NCI-H748 (cell line): Measurements from ENCODE around the gene TTPAL.
"Not testable (repeated sequence)": the region's sequence is repeated elsewhere in the genome, so short reads cannot be mapped to it uniquely, and the experiment has no call there.

Experiments used
- DNase-seq: peaks from one replicate; lab custom pipeline; 2025; ENCODE audit not compliant: unreplicated experiment; lab: John Stamatoyannopoulos, UW

TTPAL gene

DNA sequence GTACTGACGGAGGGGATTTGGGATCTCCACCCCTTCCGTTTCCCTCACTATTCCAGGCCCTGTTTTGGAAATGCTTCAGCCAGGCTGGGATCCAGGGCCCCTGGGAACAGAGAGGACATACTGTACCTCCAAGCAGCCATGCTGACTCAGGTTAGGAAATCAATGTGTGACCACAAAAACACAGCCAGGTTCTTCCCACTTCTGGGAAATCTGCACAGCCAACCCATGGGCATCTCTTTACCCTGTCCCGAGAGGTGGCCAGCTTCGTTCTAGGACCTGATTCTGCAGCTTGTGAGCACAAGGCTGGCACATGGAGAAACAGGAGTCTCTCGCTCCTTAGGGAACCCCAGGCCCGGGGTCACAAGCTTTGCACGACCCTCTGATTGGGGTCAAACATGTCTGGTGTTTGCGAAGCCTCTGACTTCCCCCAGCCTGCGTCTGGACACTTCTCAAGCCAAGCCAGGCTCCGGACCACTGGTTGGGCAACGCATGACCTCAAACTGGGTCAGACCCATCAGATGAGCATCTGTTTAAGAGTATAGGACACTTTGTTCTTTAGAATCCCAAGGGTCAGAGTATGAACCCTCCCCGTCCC, 8.3 kb upstream of the TTPAL start:
- DNase-seq = no peak

DNA sequence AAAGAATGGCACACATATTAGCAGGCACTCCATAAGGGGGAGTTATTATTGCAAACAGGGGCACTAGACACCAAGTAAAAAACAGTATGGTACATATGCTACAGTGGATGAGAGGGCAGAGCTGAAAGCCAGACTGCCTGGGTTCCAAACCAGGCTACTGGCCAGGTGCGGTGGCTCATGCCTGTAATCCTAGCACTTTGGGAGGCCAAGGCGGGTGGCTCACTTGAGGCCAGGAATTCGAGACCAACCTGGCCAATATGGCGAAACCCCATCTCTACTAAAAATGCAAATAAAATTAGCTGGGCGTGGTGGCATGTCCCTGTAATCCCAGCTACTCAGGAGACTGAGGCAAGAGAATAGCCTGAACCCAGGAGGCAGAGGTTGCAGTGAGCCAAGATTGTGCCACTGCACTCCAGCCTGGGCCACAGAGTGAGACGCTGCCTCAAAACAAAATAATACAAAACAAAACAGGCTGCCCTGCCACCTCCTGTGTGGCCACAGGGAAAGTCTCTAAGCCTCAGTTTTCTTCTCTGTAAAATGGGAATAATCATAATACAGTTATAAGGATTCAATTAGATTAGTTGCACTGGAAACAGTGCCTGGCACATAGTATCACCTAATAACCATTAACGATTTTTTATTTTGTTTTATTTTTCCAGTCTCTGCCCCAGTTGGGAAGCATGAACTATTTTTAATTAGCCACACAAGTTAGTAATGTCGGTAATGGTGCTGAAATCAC, 7.5 kb upstream of the TTPAL start:
- DNase-seq = no peak

DNA sequence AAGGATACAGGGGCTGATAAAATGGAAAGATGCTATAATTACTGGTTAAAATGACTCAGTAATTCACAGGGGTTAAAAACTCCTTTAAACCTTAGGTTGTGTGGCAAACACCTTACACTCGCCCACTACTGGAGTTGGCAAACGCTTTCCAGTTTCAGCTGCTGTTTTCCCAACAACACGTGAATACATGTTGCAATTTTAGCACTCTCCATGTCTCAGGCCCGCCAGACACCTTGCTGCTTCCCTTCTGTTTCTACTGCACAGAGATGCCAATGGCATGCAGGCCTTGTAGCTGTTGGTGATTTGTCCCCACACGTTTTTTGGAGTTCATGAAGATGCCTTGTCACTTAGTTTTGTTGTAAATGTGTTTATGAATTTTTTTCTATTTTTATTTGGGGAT, 5.3 kb upstream of the TTPAL start:
- DNase-seq = no peak

DNA sequence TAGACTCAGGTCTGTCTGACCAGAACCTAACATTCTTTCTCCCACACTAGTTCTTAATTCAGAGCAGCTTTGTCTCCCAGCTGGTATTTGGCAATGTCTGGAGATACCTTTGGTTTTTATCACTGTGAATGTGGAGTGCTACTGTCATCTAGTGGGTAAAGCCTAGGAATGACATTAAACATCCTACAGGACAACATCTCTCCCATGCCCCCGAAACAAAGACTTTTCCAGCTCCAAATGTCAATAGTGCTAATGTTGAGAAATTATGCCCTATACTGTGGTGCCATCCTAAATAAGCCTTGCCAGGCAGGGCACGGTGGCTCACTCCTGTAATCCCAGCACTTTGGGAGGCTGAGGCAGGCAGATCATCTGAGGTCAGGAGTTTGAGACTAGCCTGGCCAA, 4.2 kb upstream of the TTPAL start:
- DNase-seq = no peak

- DNase-seq = not testable (repeated sequence)
Measured at GRCh38 chr20:44472283-44472682, 3.4 kb upstream of the TTPAL start.

DNA sequence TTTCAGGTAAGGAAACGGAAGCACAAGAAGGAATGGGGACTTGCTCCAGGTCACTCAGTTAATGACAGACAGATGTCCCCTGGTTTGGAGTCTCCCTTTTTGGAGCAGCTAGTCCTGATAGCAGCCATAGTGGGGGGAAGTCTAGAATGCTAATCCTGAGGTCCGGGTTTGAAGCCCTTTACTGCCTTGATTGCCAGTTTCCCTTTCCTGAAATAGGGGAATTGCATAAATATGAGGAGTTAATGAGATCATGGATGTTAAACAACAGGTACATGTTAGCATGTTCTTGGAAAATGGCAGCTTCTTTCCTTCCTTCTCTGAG, 341 bp upstream of the TTPAL start:
- DNase-seq = peak; percentile 37

- DNase-seq = no peak
Measured at GRCh38 chr20:44477151-44477550, 1.5 kb downstream of the TTPAL start.

GRCh38 chr20:44478206-44478605, 2.5 kb downstream of the TTPAL start:
- no peak for DNase-seq

GRCh38 chr20:44479643-44480042, 4.0 kb downstream of the TTPAL start:
- DNase-seq = no peak

- DNase-seq = no peak
Measured at GRCh38 chr20:44480097-44480496, 4.4 kb downstream of the TTPAL start.

DNA sequence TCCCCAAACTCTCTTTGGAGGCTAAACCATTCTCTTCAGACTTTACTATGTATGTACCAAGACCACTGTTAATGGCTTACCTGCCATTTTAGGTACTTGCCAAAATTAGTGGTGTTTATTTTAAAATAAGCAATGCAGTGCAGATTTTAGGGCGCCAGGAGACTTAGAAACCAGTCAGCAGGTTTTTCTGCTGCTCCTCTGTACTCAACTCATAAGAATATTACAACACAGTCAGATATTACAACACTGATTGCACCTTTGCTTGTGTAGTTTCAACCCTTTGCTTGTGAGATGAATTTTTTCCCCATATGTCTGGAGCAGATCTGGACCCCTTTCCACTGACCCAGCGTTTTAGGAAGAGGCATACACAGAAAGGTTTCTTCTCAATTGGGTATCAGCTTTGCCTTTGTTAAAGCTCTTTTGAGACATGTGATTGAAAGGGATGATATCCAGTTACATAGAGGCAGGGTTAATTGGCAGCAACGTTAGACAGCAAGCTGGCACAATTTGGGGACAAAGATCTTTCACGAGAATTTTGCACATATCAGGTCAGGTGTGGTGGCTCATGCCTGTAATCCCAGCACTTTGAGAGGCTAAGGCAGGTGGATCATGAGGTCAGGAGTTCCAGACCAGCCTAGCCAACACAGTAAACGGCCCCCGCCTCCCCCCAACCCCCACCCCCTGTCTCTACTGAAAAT, 6.2 kb downstream of the TTPAL start:
- DNase-seq = no peak

GRCh38 chr20:44483112-44483511, 7.4 kb downstream of the TTPAL start:
- no peak for DNase-seq

GRCh38 chr20:44485078-44485829, 9.6 kb downstream of the TTPAL start:
- DNase-seq = no peak

DNA sequence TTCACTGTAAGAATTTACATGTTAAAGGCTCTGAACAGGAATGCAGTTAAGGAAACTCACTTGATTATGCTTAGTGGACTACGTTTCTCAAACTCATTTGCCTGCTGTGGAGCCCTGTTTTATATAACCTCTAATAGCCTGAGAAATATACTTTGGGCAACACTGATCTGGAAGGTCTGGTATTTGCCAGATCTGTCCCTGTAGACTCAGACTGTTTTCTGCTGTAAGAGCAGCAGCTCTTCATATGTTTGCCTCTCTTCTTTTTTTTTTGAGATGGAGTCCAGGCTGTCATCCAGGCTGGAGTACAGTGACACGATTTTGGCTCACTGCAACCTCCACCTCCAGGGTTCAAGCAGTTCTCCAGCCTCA, 10.1 kb downstream of the TTPAL start:
- DNase-seq = no peak

GRCh38 chr20:44488551-44488950, 12.9 kb downstream of the TTPAL start:
- no peak for DNase-seq

DNA sequence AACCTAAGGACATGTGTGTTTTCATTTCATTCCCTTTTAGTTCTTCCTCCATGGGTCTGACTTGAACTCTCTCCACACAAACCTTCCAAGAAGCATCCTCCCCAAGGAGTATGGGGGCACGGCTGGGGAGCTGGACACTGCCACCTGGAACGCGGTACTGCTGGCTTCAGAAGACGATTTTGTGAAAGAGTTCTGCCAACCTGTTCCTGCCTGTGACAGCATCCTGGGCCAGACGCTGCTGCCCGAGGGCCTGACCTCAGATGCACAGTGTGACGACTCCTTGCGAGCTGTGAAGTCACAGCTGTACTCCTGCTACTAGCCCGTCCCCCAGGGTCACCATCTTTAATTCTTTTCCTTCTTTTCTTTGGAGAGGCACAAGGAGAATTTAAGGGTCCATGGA, 13.5 kb downstream of the TTPAL start:
- DNase-seq = no peak

- no peak for DNase-seq
Measured at GRCh38 chr20:44489931-44490330, 14.3 kb downstream of the TTPAL start.

GRCh38 chr20:44491635-44492395, 16.1 kb downstream of the TTPAL start:
- no peak for DNase-seq

DNA sequence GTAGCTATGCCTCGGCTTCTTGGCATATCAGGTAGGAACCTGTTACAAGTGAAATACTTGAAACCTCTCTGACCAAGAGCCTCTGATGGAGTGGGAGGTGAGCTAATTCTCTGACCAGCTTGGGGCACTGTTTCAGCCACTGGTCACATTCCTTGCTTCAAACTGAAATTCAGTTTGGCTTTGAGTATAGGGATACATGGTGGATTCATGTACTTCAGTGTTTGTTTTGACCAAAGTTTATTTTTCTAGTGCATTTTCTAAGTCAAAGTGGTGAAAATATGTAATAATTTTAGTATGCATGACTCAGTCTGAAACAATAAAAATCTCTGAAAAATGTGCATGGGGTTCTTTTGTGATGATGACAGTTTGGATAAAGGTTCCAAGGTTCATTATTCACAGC, 18.6 kb downstream of the TTPAL start:
- no peak for DNase-seq

GRCh38 chr20:44494681-44495080, 19.0 kb downstream of the TTPAL start:
- DNase-seq = no peak

DNA sequence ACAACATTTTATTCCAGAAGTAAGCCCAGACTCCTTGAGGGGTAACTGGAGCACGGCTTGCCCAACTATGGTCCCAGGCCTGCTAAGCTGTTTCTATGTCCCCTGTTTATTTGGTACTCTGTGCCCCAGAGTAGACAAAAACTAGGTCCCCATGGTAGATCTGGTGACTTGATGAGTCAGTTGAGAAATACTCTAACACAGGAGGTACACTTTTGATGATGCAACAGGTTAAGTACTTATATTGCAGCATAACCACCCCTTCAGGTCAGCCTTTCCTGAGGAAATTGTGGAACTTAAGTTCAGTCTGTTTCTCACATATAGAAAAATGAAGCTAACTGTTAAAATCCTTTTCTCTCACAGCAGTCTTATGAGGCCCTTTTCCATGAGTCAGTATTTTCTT, 19.6 kb downstream of the TTPAL start:
- no peak for DNase-seq
